Mucosa of rectum (tissue), 2 donors: Measurements from ENCODE around the gene WDFY2.

Source experiments
- H3K27ac ChIP-seq, 2 donors: one replicate each; pipeline ENCODE4 v1.7.0; 2013; ENCODE audit warnings: inconsistent platforms in 2 of 2, low read depth in 2 of 2, low read length in 2 of 2
- H3K27me3 ChIP-seq, 2 donors: one replicate each; pipeline ENCODE4 v1.7.0; 2013; ENCODE audit warnings: low read length in 2 of 2; ENCODE audit not compliant: control insufficient read depth in 2 of 2, insufficient read depth in 2 of 2
- H3K36me3 ChIP-seq, 2 donors: one replicate each; pipeline ENCODE4 v1.7.0; 2013; ENCODE audit warnings: low read length in 2 of 2; ENCODE audit not compliant: control insufficient read depth in 2 of 2, insufficient read depth in 2 of 2
- H3K4me1 ChIP-seq, 2 donors: one replicate each; pipeline ENCODE4 v1.7.0; 2013; ENCODE audit warnings: low read length in 2 of 2, mild to moderate bottlenecking in 1 of 2; ENCODE audit not compliant: control insufficient read depth in 2 of 2, insufficient read depth in 2 of 2
- H3K4me3 ChIP-seq, 2 donors: one replicate each; pipeline ENCODE4 v1.7.0; 2013; ENCODE audit warnings: low read length in 2 of 2
- H3K9ac ChIP-seq, 2 donors: one replicate each; pipeline ENCODE4 v1.7.0; 2013; ENCODE audit warnings: low read length in 2 of 2, low read depth in 1 of 2, mild to moderate bottlenecking in 1 of 2
- H3K9me3 ChIP-seq, 2 donors: one replicate each; pipeline ENCODE4 v1.7.0; 2013; ENCODE audit warnings: low read length in 2 of 2; ENCODE audit not compliant: control insufficient read depth in 2 of 2
- donor health status: healthy.
- donor health status: Normal muscosa, but diverticular disease.

WDFY2 gene

DNA sequence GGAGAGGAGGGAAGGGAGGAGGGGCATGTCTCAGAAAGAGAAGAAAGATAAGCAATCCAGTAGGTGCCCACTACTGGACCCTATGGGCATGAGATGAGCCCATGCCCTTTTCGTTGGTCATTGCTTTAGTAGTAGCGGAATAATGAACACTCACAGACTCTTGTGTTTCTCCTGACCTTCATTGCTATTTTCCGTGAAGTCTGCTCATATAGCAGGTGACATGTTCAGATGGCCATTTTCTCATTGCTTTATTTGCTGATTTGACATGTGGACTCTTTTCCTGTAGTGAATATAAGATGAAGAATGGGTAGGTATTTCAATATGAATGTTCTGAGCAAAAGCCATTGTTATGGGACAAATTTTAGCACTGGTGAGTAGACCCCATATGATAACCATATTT, 16.4 kb downstream of the WDFY2 start:
- H3K27me3 ChIP-seq, result no peaks in the 10 kb centered on the region
- no peak overlapping the region for H3K9ac ChIP-seq
- H3K27ac ChIP-seq, result no peak overlapping the region
- no peaks in the 10 kb centered on the region for H3K9me3 ChIP-seq
- no peaks in the 10 kb centered on the region for H3K36me3 ChIP-seq
- no peaks in the 10 kb centered on the region for H3K4me1 ChIP-seq
- H3K4me3 ChIP-seq, result no peak overlapping the region

DNA sequence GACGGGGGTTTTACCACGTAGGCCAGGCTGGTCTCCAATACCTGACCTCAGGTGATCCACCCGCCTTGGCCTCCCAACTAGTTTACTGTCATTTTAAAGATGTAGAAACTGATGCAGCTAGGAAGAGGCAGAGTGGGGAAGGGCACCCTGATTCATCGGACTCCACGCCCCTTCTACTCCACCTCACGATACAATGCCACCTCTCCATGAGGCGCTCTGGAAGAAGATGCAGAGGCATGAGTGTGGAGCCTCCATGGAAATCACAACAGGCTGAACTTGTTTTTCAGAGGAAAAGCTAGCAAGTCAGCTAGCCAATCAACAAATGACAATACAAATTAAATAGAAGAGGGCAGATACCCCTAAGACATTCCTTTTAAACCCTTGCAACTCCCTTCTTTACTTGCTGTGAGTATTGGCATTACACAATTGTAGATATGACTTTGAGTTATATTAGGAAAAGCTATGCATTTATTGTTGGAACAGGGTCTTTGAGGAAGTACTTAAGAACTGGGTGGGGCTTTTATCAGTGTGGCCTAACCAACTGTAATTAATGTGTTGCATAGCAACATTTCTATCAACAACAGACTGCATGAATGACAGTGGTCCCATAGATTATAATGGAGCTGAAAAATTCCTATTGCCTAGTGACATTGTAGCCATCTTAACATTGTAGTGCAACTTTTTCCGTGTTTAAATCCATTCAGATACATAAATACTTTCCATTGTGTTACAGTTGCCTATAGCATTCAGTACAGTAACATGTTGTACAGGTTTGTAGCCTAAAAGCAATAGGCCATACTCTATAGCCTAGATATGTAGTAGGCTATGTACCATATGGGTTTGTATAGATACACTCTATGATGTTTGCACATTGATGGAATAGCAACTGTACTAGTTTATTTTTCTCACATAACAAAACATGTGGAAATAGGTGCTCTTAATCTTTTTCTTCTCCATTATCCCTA, 17.6 kb downstream of the WDFY2 start:
- Histone ChIP-seq H3K9ac (no peak overlapping the region), H3K4me1 (no peaks in the 10 kb centered on the region), H3K9me3 (no peaks in the 10 kb centered on the region), H3K27ac (no peak overlapping the region), H3K4me3 (no peak overlapping the region), H3K36me3 (no peaks in the 10 kb centered on the region), H3K27me3 (no peaks in the 10 kb centered on the region)

DNA sequence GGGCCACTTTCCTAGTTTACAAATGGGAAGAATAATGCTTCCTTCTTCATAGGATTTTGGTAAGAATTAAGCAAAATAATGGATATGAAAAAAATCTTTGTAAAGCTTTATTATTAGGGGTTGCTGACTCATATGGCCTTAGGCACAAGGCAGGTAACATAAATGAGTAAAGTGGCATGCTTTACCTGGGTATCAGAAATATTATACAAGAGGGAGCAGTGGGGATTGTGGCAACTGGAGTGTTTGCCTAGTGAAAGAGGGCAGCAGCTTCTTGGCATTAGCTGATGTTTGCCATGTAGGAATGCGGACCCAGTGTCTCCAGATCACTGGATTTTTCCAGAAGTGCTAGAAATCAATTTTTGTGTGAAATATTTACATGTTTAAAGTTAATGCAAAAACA, 19.5 kb downstream of the WDFY2 start:
- no peak overlapping the region for H3K27ac ChIP-seq
- H3K36me3 ChIP-seq, result no peaks in the 10 kb centered on the region
- H3K27me3 ChIP-seq, result no peaks in the 10 kb centered on the region
- H3K9me3 ChIP-seq, result no peaks in the 10 kb centered on the region
- no peaks in the 10 kb centered on the region for H3K4me1 ChIP-seq
- H3K4me3 ChIP-seq, result no peak overlapping the region
- H3K9ac ChIP-seq, result no peak overlapping the region

DNA sequence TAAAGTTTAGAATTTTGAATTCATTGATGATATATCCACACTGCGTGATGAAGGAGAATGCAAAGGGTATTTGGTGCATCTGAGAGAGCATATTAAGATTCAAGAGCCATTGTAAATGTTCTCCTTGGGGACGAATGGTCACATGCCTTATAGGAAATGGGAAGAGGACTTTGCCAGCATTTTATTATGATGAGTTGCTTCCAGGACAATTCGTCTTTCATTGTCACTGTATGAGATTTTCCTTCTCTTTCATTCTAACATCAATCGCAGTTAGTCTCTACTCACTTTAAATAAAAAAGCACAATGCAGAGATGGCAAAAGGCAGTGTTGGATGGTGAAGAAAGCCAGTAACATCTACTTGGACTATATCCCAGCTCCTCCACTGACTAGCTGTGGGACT, 21.4 kb downstream of the WDFY2 start:
- no peak overlapping the region for H3K4me3 ChIP-seq
- H3K9ac ChIP-seq, result no peak overlapping the region
- H3K36me3 ChIP-seq, result no peaks in the 10 kb centered on the region
- H3K27me3 ChIP-seq, result no peaks in the 10 kb centered on the region
- no peaks in the 10 kb centered on the region for H3K4me1 ChIP-seq
- no peaks in the 10 kb centered on the region for H3K9me3 ChIP-seq
- no peak overlapping the region for H3K27ac ChIP-seq

DNA sequence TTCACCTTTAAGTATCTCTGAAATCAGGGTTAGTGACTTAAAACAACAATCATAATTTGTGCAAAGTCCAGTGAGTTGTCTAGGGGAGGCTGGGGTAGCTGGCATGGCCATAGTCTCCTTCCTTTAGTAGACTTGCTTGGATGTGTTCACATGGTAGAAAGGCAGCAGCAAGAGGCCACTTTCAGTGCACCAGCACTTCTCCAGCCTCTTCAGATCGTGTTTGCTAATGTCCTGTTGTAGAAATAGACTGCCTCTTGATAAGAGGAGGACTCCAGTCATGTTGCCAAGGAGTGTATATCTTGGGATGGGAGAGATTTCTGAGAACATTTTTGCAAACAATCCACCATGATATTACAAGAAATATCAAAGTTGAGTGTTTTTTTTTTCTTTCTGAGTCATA, 22.9 kb downstream of the WDFY2 start:
- no peak overlapping the region for H3K9ac ChIP-seq
- no peak overlapping the region for H3K4me3 ChIP-seq
- H3K36me3 ChIP-seq, result no peaks in the 10 kb centered on the region
- H3K27me3 ChIP-seq, result no peaks in the 10 kb centered on the region
- no peak overlapping the region for H3K27ac ChIP-seq
- H3K9me3 ChIP-seq, result no peaks in the 10 kb centered on the region
- H3K4me1 ChIP-seq, result no peaks in the 10 kb centered on the region

DNA sequence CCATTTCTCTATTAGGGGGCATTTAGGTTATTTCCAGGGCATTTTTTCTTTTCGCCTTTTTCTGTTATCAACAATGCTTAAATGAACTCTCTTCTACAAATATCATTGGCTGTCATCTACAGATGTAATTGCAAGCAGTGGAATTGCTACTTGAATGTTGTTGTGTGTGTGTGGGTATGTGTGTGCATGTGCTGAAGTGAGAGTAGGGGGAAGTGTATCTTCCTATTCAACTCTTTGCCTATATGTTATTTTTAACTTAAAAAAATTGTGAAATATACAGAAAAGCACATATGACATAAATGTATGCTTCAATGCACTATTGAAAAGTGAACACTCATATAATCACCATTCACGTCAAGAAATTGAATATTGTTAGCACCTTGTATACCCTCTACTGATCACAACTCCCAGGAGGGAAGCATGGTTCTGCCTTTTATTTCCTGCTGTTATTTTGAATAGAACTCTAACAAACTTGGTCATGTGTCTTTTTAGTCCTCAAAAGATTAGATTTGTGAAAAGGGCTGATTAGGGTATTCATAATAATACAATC, 24.7 kb downstream of the WDFY2 start:
- no peak overlapping the region for H3K27ac ChIP-seq
- no peaks in the 10 kb centered on the region for H3K27me3 ChIP-seq
- no peaks in the 10 kb centered on the region for H3K9me3 ChIP-seq
- no peak overlapping the region for H3K9ac ChIP-seq
- no peaks in the 10 kb centered on the region for H3K36me3 ChIP-seq
- no peak overlapping the region for H3K4me3 ChIP-seq
- H3K4me1 ChIP-seq, result no peaks in the 10 kb centered on the region

DNA sequence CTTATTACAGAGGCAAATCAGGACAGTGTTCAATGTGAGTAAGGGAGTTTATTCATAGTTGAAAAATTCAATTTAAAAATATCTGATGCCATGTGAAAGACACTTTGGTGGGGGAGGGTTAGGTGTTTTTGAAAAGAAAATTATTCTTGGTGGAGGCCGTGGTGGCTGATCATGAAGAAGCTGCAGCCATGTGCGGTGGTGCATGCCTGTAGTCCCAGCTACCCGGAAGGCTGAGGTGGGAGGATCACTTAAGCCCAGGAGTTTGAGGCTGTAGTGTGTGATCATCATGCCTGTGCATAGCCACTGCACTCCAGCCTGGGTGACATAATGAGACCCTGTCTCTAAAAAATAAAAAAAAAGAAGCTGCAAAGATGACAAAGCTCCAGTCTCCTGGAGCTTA, 28.6 kb downstream of the WDFY2 start:
- no peak overlapping the region for H3K4me3 ChIP-seq
- H3K36me3 ChIP-seq, result no peaks in the 10 kb centered on the region
- H3K27me3 ChIP-seq, result no peaks in the 10 kb centered on the region
- no peak overlapping the region for H3K9ac ChIP-seq
- no peaks in the 10 kb centered on the region for H3K9me3 ChIP-seq
- H3K27ac ChIP-seq, result no peak overlapping the region
- no peaks in the 10 kb centered on the region for H3K4me1 ChIP-seq

DNA sequence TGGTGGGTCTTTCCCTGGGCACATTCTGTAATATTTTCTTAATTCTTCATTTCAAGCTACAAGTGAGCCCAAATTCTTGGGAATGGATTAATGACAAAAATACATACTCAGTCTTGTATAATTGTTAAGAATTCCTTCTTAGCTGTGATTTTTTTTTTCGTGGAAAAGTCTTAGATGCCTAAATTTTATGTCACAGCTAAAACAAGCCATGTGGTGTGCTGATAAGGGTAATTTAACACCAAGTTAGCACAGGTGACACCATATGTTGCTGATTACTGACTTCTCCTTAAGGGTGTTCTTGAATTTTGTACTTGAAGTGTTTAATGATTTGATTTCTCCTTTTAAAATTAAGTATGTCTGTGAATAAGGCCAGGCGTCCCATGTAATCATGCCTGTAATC, 29.3 kb downstream of the WDFY2 start:
- H3K4me1 ChIP-seq, result no peaks in the 10 kb centered on the region
- no peaks in the 10 kb centered on the region for H3K27me3 ChIP-seq
- no peak overlapping the region for H3K9ac ChIP-seq
- H3K36me3 ChIP-seq, result no peaks in the 10 kb centered on the region
- no peaks in the 10 kb centered on the region for H3K9me3 ChIP-seq
- H3K4me3 ChIP-seq, result no peak overlapping the region
- H3K27ac ChIP-seq, result no peak overlapping the region

DNA sequence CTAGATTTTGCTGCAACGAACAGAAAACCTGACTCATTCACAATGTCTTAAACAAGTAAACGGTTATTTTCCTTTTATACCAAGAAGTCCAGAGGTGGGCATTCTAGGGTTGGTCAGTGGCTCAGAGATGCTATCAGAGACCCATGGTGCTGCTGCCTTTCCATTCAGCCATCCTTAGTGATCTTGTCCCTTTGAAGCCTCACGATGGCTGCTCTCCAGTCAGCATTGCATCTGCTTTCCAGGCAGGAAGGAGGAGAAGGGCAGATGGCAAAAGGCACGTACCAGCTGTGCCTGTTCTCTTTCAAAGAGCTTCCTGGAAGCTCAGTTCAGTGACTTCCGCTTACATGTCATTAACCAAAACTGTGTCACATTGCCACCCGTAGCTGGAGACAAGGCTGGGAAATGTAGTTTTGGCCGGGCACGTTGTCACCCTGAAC, 30.1 kb downstream of the WDFY2 start:
- Histone ChIP-seq H3K4me1 (no peaks in the 10 kb centered on the region), H3K36me3 (no peaks in the 10 kb centered on the region), H3K4me3 (peak overlapping the region; percentile 17 to 59), H3K27ac (no peak overlapping the region), H3K9ac (peak overlapping the region in 1 of 2 donors; percentile 42), H3K27me3 (no peaks in the 10 kb centered on the region), H3K9me3 (no peaks in the 10 kb centered on the region)

DNA sequence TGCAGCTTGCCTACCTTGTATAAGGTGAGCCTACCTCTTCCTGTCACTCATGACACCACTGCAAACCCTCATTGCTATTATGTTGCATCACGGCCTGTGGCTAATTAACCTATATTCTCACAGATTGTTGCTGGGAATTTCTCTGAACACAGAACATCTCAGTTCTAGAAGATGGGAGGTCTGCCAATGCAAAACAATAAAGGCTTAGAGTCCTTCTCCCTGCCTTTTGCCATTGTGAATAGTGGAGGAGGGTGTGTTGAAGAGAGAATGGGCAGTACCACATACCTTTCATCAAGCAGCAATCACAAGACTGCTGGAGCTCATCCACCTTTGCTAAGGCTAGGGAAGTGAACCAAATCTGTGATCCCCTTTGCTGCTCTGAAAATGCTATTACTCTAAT, 34.4 kb downstream of the WDFY2 start:
- no peaks in the 10 kb centered on the region for H3K36me3 ChIP-seq
- no peak overlapping the region for H3K4me3 ChIP-seq
- no peak overlapping the region for H3K9ac ChIP-seq
- no peak overlapping the region for H3K27ac ChIP-seq
- H3K9me3 ChIP-seq, result no peaks in the 10 kb centered on the region
- no peaks in the 10 kb centered on the region for H3K27me3 ChIP-seq
- H3K4me1 ChIP-seq, result no peaks in the 10 kb centered on the region
